ENCODE measurements around the gene CSNK1G3. TPM values are rescaled to one million over a fixed set of nuclear protein-coding genes. Genes with fewer than 3 reads are reported as not detected.
A peak's percentile ranks its signal among the peaks of the same experiment; 100 is the strongest.

Gene CSNK1G3
- total RNA-seq, 1 experiment from 2014 or later = 40.8 TPM

DNA sequence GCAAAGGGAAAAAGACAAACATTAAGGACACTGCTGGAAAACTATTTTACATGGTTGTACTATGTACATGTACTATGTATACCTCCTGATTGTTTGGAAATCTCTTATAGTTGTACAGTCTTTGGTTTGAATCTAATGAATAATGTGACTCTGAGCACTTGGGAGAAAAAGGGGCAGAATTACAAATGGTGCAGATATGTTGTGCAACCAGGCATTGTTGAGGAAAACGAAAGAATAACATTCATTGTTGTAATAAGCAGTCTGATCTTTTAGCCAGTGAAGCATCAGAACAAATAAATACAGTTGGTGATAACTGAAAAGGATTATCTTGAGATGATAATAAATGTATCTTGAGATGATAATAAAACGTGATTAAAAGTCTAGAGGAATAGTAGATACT is 87.2 kb downstream of the CSNK1G3 start:
- Histone ChIP-seq H3K27me3 (ENCODE audit: control insufficient read depth, insufficient read depth, low read length) (no peaks in the 10 kb centered on the region), H3K36me3 (ENCODE audit: control insufficient read depth, insufficient read depth, low read length) (no peaks in the 10 kb centered on the region; the same call in 1 of the 2 replicates), H3K9me3 (ENCODE audit: control insufficient read depth, insufficient read depth, low read depth, low read length) (no peaks in the 10 kb centered on the region), H3K4me1 (ENCODE audit: control insufficient read depth, insufficient read depth, low read length) (no peaks in the 10 kb centered on the region), H3K4me3 (ENCODE audit: low read depth in 2 of 2, low read length in 2 of 2) (no peak overlapping the region), H3K27ac (ENCODE audit: low read length) (no peak overlapping the region)
- DNase-seq (ENCODE audit: low read depth, low spot score) = no peak
- intact Hi-C loops (cut with micrococcal nuclease; ENCODE audit: unreplicated experiment) (no loop called here), in situ Hi-C loops (cut with HindIII; ENCODE audit: low pct_unique_long_range_greater_than_20kb, low sequenced_read_pairs) (no loop called here)
- ATAC-seq = no peak
- ChIA-PET POLR2A (no interaction called here), CTCF (no interaction called here)
- TF ChIP-seq POLR2AphosphoS5 (IDR thresholded peaks at IDR 0.05; ENCODE audit: low read depth, low read length) (no peak), SIN3A (IDR thresholded peaks at IDR 0.05; ENCODE audit: borderline replicate concordance, insufficient read depth, low read depth, low read length) (no peak), TCF7L2 (IDR thresholded peaks at IDR 0.05; ENCODE audit: low read depth, low read length) (no peak)
- TF ChIP-seq, protein P1, sequence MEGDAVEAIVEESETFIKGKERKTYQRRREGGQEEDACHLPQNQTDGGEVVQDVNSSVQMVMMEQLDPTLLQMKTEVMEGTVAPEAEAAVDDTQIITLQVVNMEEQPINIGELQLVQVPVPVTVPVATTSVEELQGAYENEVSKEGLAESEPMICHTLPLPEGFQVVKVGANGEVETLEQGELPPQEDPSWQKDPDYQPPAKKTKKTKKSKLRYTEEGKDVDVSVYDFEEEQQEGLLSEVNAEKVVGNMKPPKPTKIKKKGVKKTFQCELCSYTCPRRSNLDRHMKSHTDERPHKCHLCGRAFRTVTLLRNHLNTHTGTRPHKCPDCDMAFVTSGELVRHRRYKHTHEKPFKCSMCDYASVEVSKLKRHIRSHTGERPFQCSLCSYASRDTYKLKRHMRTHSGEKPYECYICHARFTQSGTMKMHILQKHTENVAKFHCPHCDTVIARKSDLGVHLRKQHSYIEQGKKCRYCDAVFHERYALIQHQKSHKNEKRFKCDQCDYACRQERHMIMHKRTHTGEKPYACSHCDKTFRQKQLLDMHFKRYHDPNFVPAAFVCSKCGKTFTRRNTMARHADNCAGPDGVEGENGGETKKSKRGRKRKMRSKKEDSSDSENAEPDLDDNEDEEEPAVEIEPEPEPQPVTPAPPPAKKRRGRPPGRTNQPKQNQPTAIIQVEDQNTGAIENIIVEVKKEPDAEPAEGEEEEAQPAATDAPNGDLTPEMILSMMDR (IDR thresholded peaks at IDR 0.05) = no peak
- TF ChIP-seq, protein P2, sequence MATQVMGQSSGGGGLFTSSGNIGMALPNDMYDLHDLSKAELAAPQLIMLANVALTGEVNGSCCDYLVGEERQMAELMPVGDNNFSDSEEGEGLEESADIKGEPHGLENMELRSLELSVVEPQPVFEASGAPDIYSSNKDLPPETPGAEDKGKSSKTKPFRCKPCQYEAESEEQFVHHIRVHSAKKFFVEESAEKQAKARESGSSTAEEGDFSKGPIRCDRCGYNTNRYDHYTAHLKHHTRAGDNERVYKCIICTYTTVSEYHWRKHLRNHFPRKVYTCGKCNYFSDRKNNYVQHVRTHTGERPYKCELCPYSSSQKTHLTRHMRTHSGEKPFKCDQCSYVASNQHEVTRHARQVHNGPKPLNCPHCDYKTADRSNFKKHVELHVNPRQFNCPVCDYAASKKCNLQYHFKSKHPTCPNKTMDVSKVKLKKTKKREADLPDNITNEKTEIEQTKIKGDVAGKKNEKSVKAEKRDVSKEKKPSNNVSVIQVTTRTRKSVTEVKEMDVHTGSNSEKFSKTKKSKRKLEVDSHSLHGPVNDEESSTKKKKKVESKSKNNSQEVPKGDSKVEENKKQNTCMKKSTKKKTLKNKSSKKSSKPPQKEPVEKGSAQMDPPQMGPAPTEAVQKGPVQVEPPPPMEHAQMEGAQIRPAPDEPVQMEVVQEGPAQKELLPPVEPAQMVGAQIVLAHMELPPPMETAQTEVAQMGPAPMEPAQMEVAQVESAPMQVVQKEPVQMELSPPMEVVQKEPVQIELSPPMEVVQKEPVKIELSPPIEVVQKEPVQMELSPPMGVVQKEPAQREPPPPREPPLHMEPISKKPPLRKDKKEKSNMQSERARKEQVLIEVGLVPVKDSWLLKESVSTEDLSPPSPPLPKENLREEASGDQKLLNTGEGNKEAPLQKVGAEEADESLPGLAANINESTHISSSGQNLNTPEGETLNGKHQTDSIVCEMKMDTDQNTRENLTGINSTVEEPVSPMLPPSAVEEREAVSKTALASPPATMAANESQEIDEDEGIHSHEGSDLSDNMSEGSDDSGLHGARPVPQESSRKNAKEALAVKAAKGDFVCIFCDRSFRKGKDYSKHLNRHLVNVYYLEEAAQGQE (IDR thresholded peaks at IDR 0.05; ENCODE audit: insufficient read depth in 1 of 2, low read depth in 2 of 2, low read length in 1 of 2) = no peak
- BruUV-seq (replicated peaks) = TSS peak; percentile 9

DNA sequence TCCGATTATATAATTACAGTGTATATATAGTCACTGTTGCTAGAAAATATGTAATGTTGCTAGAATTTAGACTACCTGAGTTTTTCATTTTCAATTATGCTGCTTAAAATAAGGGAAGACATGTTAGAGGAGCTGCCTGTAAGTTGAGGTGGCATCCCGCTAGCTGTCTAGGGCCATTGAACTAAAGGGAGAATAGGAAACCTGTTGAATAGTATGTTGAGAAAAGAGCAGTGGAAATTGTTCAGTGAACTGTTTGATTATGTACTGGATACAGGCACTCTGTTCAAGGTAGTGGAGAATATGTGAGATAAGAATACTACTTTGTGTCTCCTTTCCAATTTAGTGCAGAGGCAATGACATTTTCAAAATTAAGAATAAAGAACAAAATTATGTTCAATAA is 89.6 kb downstream of the CSNK1G3 start:
- no peak for DNase-seq (ENCODE audit: low read depth, low spot score)
- POLR2A ChIA-PET = no interaction called here
- no TSS peak for BruUV-seq (replicated peaks)

More for the DNA sequence above, 89.6 kb downstream of the CSNK1G3 start:
- no peak for TF ChIP-seq POLR2AphosphoS5 (IDR thresholded peaks at IDR 0.05; ENCODE audit: low read depth, low read length)
- TF ChIP-seq, protein P2 (IDR thresholded peaks at IDR 0.05; ENCODE audit: insufficient read depth in 1 of 2, low read depth in 2 of 2, low read length in 1 of 2) = no peak
- no peak for TF ChIP-seq SIN3A (IDR thresholded peaks at IDR 0.05; ENCODE audit: borderline replicate concordance, insufficient read depth, low read depth, low read length)
- TF ChIP-seq, protein P1 (IDR thresholded peaks at IDR 0.05) = no peak
- no peak overlapping the region for H3K27ac ChIP-seq (ENCODE audit: low read length)
- CTCF ChIA-PET = no interaction called here
- H3K4me1 ChIP-seq (ENCODE audit: control insufficient read depth, insufficient read depth, low read length) = no peaks in the 10 kb centered on the region
- H3K9me3 ChIP-seq (ENCODE audit: control insufficient read depth, insufficient read depth, low read depth, low read length) = no peaks in the 10 kb centered on the region
- peaks cover 3% of the 10 kb centered on the region for H3K36me3 ChIP-seq (ENCODE audit: control insufficient read depth, insufficient read depth, low read length)
- no peaks in the 10 kb centered on the region for H3K27me3 ChIP-seq (ENCODE audit: control insufficient read depth, insufficient read depth, low read length)
- in situ Hi-C loops (cut with HindIII; ENCODE audit: low pct_unique_long_range_greater_than_20kb, low sequenced_read_pairs) (no loop called here), intact Hi-C loops (cut with micrococcal nuclease; ENCODE audit: unreplicated experiment) (no loop called here)
- no peak overlapping the region for H3K4me3 ChIP-seq (ENCODE audit: low read depth in 2 of 2, low read length in 2 of 2)
- ATAC-seq = no peak

Measured in Panc1 (cell line).